AG09319 (cell line): Measurements from ENCODE around the gene CA11.

ENCODE experiments used
- DNase-seq: peaks from one replicate; pipeline ENCODE4 v3.0.0-alpha.2; 2010; ENCODE audit warnings: low read depth; ENCODE audit errors: extremely low read depth
- TF ChIP-seq, protein P1 (sequence below): IDR thresholded peaks from 2 replicates; pipeline ENCODE4 v1.5.1; 2011; ENCODE audit warnings: low read depth, mild to moderate bottlenecking, inconsistent platforms, low read length, moderate library complexity

CA11 gene

GRCh38 chr19:48618278-48618915, 27.6 kb downstream of the CA11 start:
- TF ChIP-seq, protein P1, sequence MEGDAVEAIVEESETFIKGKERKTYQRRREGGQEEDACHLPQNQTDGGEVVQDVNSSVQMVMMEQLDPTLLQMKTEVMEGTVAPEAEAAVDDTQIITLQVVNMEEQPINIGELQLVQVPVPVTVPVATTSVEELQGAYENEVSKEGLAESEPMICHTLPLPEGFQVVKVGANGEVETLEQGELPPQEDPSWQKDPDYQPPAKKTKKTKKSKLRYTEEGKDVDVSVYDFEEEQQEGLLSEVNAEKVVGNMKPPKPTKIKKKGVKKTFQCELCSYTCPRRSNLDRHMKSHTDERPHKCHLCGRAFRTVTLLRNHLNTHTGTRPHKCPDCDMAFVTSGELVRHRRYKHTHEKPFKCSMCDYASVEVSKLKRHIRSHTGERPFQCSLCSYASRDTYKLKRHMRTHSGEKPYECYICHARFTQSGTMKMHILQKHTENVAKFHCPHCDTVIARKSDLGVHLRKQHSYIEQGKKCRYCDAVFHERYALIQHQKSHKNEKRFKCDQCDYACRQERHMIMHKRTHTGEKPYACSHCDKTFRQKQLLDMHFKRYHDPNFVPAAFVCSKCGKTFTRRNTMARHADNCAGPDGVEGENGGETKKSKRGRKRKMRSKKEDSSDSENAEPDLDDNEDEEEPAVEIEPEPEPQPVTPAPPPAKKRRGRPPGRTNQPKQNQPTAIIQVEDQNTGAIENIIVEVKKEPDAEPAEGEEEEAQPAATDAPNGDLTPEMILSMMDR: no peak
- DNase-seq: no peak

DNA sequence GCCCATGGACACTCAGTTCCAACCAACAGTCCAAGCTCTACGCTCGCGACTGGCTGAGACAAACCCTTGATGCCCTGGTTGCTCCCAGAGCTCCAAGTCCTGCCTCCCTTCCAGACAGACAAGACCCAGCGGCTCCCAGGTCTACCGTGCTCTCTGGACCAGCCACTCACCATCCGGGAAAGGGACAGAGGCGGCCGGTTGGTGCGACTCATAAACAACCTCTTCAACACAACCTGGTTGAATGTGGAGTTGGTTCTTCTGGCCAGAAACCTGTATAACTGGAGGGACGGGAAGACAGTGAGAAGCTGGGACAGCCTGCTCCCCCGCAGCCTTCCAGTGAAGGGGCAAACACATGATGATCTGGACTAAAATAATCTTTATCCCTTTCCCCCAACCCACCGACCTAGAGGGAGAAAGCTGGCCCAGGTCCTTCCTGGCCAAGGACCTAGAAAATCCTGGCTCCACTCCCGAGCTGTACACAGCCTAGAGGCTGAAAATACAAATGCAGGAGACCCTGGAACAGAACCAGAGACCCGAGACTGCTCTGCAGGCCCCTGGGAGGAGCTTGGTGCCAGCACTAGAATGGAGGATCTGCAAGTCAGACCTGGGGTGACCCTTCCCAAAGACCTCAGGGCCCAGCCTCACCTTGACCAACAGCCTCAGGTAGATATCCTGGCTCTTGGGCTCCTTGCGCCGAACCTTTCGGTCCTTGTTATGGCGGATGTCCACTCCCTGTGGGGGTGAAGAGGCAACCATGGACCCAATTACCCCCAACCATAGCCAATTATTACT, 28.6 kb downstream of the CA11 start:
- TF ChIP-seq, protein P1: no peak
- no peak for DNase-seq

- DNase-seq: no peak
- TF ChIP-seq, protein P1: no peak
These were observed 29.4 kb downstream of the CA11 start for GRCh38 chr19:48616491-48617056.

- TF ChIP-seq, protein P1: no peak
- no peak for DNase-seq
These were observed 29.9 kb downstream of the CA11 start for GRCh38 chr19:48616041-48616436.

GRCh38 chr19:48615231-48616040, 30.6 kb downstream of the CA11 start:
- TF ChIP-seq, protein P1: no peak

DNA sequence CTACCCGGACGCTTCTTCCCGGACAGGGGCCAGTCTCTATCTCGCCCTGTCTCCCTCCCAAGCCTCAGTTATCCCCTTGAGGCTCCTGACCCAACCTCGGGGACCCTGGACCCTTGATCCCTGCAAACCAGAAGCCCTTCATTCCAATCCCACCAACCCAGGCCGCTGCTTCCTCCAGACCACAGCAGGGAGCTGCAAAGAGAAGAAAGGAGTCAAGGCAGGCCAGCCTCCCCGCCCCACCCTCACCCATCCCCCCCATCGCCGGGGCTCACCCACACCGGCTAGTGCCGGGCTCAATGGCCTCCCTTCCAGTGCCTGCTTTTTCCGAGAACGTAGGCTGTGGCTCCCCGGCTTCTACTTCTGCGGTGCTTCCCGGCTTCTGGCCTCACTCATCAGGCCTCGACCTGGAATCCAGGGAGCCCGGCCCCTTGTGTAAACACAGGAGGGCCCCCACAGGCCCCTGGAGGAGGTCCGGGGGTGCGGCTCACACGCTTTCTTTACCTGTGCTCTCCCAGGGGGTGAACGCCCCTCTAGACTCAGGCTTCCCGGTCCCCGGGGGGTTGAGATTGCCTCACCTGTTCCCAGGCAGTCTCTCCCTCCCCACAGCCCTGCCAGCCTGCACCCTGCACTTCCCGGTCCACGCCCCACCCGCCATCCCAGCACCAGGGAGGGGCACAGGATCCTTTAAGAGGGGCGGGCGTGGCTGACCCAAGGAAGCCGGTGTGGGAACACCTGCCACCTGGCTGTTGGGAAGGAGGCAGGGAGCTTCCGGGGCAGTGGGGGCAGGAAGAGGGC, 31.4 kb downstream of the CA11 start, which contains the start of gene FAM83E:
TSS of gene FAM83E (minus strand) at position 641 of the 795 bp plus-strand sequence. CDS start 1,704 bp downstream, outside the sequence.
- no peak for DNase-seq
- TF ChIP-seq, protein P1: no peak

More at GRCh38 chr19:48615231-48616040, 30.6 kb downstream of the CA11 start:
- no peak for DNase-seq
